Thymus (tissue), 2 donors: ENCODE measurements around the gene DNAJB2. TPM values are rescaled to one million over a fixed set of nuclear protein-coding genes. Genes with fewer than 3 reads are reported as not detected.

Source experiments
- polyA plus RNA-seq: library from polyadenylated mRNA; stranded (reverse); fragments of 200-250 nt; gene quantifications from one replicate; pipeline ENCODE4 v1.2.3, GENCODE V29; 2013
- total RNA-seq: library from RNA; stranded (reverse); fragments of 120-200 nt; gene quantifications from one replicate; pipeline ENCODE4 v1.2.4, GENCODE V29; 2013
- donor health status: healthy.

Gene DNAJB2
- total and polyA plus RNA-seq, 2 donors: 27.0 to 87.0 TPM

Other genes with a start within 250 kb of the DNAJB2 start
- 0.05 TPM for gene CFAP65, start 237.8 kb upstream of the DNAJB2 start, total RNA-seq
- gene CFAP65, start 237.8 kb upstream of the DNAJB2 start, polyA plus RNA-seq: 0.27 TPM
- gene IHH, start 218.4 kb upstream of the DNAJB2 start, total RNA-seq: 0.05 TPM
- 0.18 TPM for gene IHH, start 218.4 kb upstream of the DNAJB2 start, polyA plus RNA-seq
- gene NHEJ1, start 118.6 kb upstream of the DNAJB2 start, total RNA-seq: 12.3 TPM
- gene NHEJ1, start 118.6 kb upstream of the DNAJB2 start, polyA plus RNA-seq: 8.3 TPM
- 0.47 TPM for gene SLC23A3, start 109.3 kb upstream of the DNAJB2 start, total RNA-seq
- gene SLC23A3, start 109.3 kb upstream of the DNAJB2 start, polyA plus RNA-seq: 2.6 TPM
- gene CNPPD1, start 102.4 kb upstream of the DNAJB2 start, total RNA-seq: 33.3 TPM
- gene CNPPD1, start 102.4 kb upstream of the DNAJB2 start, polyA plus RNA-seq: 46.9 TPM
- gene RETREG2, start 101.1 kb upstream of the DNAJB2 start, total RNA-seq: 33.6 TPM
- 56.0 TPM for gene RETREG2, start 101.1 kb upstream of the DNAJB2 start, polyA plus RNA-seq
- gene ZFAND2B, start 72.6 kb upstream of the DNAJB2 start, total RNA-seq: 57.8 TPM
- gene ZFAND2B, start 72.6 kb upstream of the DNAJB2 start, polyA plus RNA-seq: 59.0 TPM
- 8.2 TPM for gene ABCB6, start 60.4 kb upstream of the DNAJB2 start, total RNA-seq
- gene ABCB6, start 60.4 kb upstream of the DNAJB2 start, polyA plus RNA-seq: 29.3 TPM
- gene ATG9A, start 49.7 kb upstream of the DNAJB2 start, total RNA-seq: 10.0 TPM
- 27.4 TPM for gene ATG9A, start 49.7 kb upstream of the DNAJB2 start, polyA plus RNA-seq
- gene ANKZF1, start 49.6 kb upstream of the DNAJB2 start, total RNA-seq: 44.4 TPM
- gene ANKZF1, start 49.6 kb upstream of the DNAJB2 start, polyA plus RNA-seq: 91.6 TPM
- 4.2 TPM for gene GLB1L, start 33.9 kb upstream of the DNAJB2 start, total RNA-seq
- gene GLB1L, start 33.9 kb upstream of the DNAJB2 start, polyA plus RNA-seq: 11.3 TPM
- gene STK16, start 33.9 kb upstream of the DNAJB2 start, total RNA-seq: 21.4 TPM
- 55.1 TPM for gene STK16, start 33.9 kb upstream of the DNAJB2 start, polyA plus RNA-seq
- 0.05 TPM for gene TUBA4B, start 26.1 kb upstream of the DNAJB2 start, total RNA-seq
- gene TUBA4B, start 26.1 kb upstream of the DNAJB2 start, polyA plus RNA-seq: 0.23 TPM
- gene TUBA4A, start 25.4 kb upstream of the DNAJB2 start, total RNA-seq: 21.0 TPM
- 102 TPM for gene TUBA4A, start 25.4 kb upstream of the DNAJB2 start, polyA plus RNA-seq
- 0.14 TPM for gene PTPRN, start 30.0 kb downstream of the DNAJB2 start, total RNA-seq
- 0.41 TPM for gene PTPRN, start 30.0 kb downstream of the DNAJB2 start, polyA plus RNA-seq
- gene RESP18, start 53.4 kb downstream of the DNAJB2 start, total RNA-seq: not detected
- gene RESP18, start 53.4 kb downstream of the DNAJB2 start, polyA plus RNA-seq: 0.07 TPM
- gene DNPEP, start 108.5 kb downstream of the DNAJB2 start, total RNA-seq: 33.6 TPM
- 105 TPM for gene DNPEP, start 108.5 kb downstream of the DNAJB2 start, polyA plus RNA-seq
- 3.4 TPM for gene DES, start 139.0 kb downstream of the DNAJB2 start, total RNA-seq
- gene DES, start 139.0 kb downstream of the DNAJB2 start, polyA plus RNA-seq: 21.6 TPM
- gene SPEG, start 155.5 kb downstream of the DNAJB2 start, total RNA-seq: 1.3 TPM
- gene SPEG, start 155.5 kb downstream of the DNAJB2 start, polyA plus RNA-seq: 19.8 TPM
- gene GMPPA, start 219.5 kb downstream of the DNAJB2 start, total RNA-seq: 17.6 TPM
- 32.7 TPM for gene GMPPA, start 219.5 kb downstream of the DNAJB2 start, polyA plus RNA-seq
- 0.05 TPM for gene ASIC4, start 235.1 kb downstream of the DNAJB2 start, total RNA-seq
- gene ASIC4, start 235.1 kb downstream of the DNAJB2 start, polyA plus RNA-seq: 0.23 TPM